ENCODE measurements around the gene KPNA1. TPM values are rescaled to one million over a fixed set of nuclear protein-coding genes. Genes with fewer than 3 reads are reported as not detected.

The KPNA1 gene
- total RNA-seq, 1 experiment from 2014 or later = 58.8 TPM

GRCh38 chr3:122563717-122564025 lies 48.9 kb upstream of the KPNA1 start (continued):
- TF ChIP-seq ZNF425 (CRISPR knock-in tag; conservative IDR thresholded peaks at IDR 0.05) (no peak), ZNF317 (CRISPR knock-in tag; IDR thresholded peaks at IDR 0.05; ENCODE audit: borderline replicate concordance, low read depth) (no peak), E2F5 (CRISPR knock-in tag; IDR thresholded peaks at IDR 0.05) (no peak), ZNF232 (CRISPR knock-in tag; IDR thresholded peaks at IDR 0.05) (no peak), TEAD4 (CRISPR knock-in tag; IDR thresholded peaks at IDR 0.05) (no peak)

GRCh38 chr3:122562923-122563716 lies 48.4 kb upstream of the KPNA1 start:
- H3K36me3 Mint-ChIP-seq = no peaks in the 10 kb centered on the region
- H3K9me3 Mint-ChIP-seq = no peaks in the 10 kb centered on the region
- peaks cover 6% of the 10 kb centered on the region for H3K27me3 Mint-ChIP-seq (ENCODE audit: low read depth)

GRCh38 chr3:122560680-122561079 lies 45.9 kb upstream of the KPNA1 start:
- ATAC-seq = peak; percentile 13
- POLR2A ChIA-PET = no interaction called here
- CTCF ChIA-PET = interaction anchor here (1.2 to 2.4 kb wide), 4 partner anchors 11 to 168 kb away, joined by 3 to 17 read pairs (median 4); partner anchors contain the start of gene PARP14
- Mint-ChIP-seq H3K27ac (peak overlapping the region; percentile 90), H3K36me3 (no peaks in the 10 kb centered on the region), H3K9me3 (no peaks in the 10 kb centered on the region), H3K27me3 (ENCODE audit: low read depth) (peaks cover 6% of the 10 kb centered on the region), H3K4me3 (no peak overlapping the region), H3K4me1 (peaks cover 33% of the 10 kb centered on the region)
- DNase-seq (ENCODE audit: low spot score) = no peak
- TF ChIP-seq ZNF532 (CRISPR knock-in tag; IDR thresholded peaks at IDR 0.05; ENCODE audit: borderline replicate concordance) (no peak), MXD4 (CRISPR knock-in tag; IDR thresholded peaks at IDR 0.05; ENCODE audit: borderline replicate concordance) (no peak), NFE2L1 (CRISPR knock-in tag; IDR thresholded peaks at IDR 0.05) (no peak)

More at GRCh38 chr3:122562923-122563716, 48.4 kb upstream of the KPNA1 start:
- Mint-ChIP-seq H3K4me1 (peaks cover 30% of the 10 kb centered on the region), H3K27ac (no peak overlapping the region), H3K4me3 (peak overlapping the region; percentile 73)
- DNase-seq (ENCODE audit: low spot score) = no peak
- ATAC-seq = no peak
- TF ChIP-seq ZNF263 (CRISPR knock-in tag; IDR thresholded peaks at IDR 0.05; ENCODE audit: low read depth) (no peak), E2F5 (CRISPR knock-in tag; IDR thresholded peaks at IDR 0.05) (no peak)
- ChIA-PET CTCF (interaction anchor here (0.6 kb wide), 2 partner anchors 215 to 649 kb away, joined by 3 to 4 read pairs; no protein-coding TSS in a partner anchor), POLR2A (no interaction called here)

DNA sequence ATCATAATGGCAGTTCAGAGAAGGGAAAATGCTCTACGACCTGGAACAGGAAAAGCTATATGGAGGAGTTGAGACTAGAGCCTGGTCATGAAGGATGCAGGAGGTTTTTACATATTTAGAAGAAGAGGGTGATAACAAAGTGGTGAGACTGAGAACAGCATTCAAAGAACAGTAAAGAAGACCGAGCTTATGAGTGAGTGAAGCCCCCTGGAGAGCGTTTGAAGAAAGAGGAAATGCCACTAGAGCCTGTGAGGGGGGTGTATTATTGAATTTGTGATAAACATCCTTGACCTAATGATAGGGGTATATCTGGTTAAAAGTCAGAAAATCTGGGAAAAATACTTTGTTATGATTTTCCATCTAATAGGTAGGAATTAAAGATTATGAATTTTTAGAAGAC lies 45.2 kb upstream of the KPNA1 start:
- DNase-seq (ENCODE audit: low spot score) (no peak), ATAC-seq (no peak)
- Mint-ChIP-seq H3K4me3 (no peak overlapping the region), H3K36me3 (no peaks in the 10 kb centered on the region), H3K4me1 (peaks cover 31% of the 10 kb centered on the region), H3K9me3 (no peaks in the 10 kb centered on the region), H3K27me3 (ENCODE audit: low read depth) (peaks cover 3% of the 10 kb centered on the region), H3K27ac (peak overlapping the region; percentile 65)
- ChIA-PET POLR2A (no interaction called here), CTCF (interaction anchor here (1.2 to 2.4 kb wide), 5 partner anchors 10 to 167 kb away, joined by 3 to 17 read pairs (median 4); partner anchors contain the start of gene PARP14)
- TF ChIP-seq SP1 (CRISPR knock-in tag; conservative IDR thresholded peaks at IDR 0.05) (no peak), ZNF396 (CRISPR knock-in tag; IDR thresholded peaks at IDR 0.05; ENCODE audit: borderline replicate concordance) (no peak), E2F1 (CRISPR knock-in tag; IDR thresholded peaks at IDR 0.05) (no peak), E2F5 (CRISPR knock-in tag; IDR thresholded peaks at IDR 0.05) (no peak), ZSCAN18 (CRISPR knock-in tag; IDR thresholded peaks at IDR 0.05) (no peak)

Data from WTC11 (cell line).